Memory B cell (primary cell): ENCODE measurements around the gene DEDD2.
"Not testable (repeated sequence)": the region's sequence is repeated elsewhere in the genome, so short reads cannot be mapped to it uniquely, and the experiment has no call there.

ENCODE experiments used
- ATAC-seq: fragments of 150-1000 bp; cut with Tn5 transposase; 2 replicates; pipeline ENCODE4 v1.10.0; 2021; ENCODE audit warnings: low read depth, mild to moderate bottlenecking, moderate library complexity
- DNase-seq, 2 donors: peaks; one replicate each; pipeline ENCODE4 v3.0.0; 2022; ENCODE audit warnings: low spot score in 2 of 2
- H3K27ac Mint-ChIP-seq: one replicate; pipeline ENCODE4 v1.8.0; 2022; ENCODE audit warnings: mild to moderate bottlenecking, moderate library complexity, mixed read lengths
- H3K27me3 Mint-ChIP-seq: one replicate; pipeline ENCODE4 v1.8.0; 2022; ENCODE audit warnings: mixed read lengths
- H3K36me3 Mint-ChIP-seq: one replicate; pipeline ENCODE4 v1.8.0; 2022; ENCODE audit warnings: mild to moderate bottlenecking, mixed read lengths
- H3K4me1 Mint-ChIP-seq: one replicate; pipeline ENCODE4 v1.8.0; 2022; ENCODE audit warnings: mixed read lengths
- H3K4me3 Mint-ChIP-seq: one replicate; pipeline ENCODE4 v1.8.0; 2022; ENCODE audit warnings: mild to moderate bottlenecking, moderate library complexity, mixed read lengths
- H3K9me3 Mint-ChIP-seq: one replicate; pipeline ENCODE4 v1.8.0; 2022; ENCODE audit warnings: mixed read lengths

Gene DEDD2

DNA sequence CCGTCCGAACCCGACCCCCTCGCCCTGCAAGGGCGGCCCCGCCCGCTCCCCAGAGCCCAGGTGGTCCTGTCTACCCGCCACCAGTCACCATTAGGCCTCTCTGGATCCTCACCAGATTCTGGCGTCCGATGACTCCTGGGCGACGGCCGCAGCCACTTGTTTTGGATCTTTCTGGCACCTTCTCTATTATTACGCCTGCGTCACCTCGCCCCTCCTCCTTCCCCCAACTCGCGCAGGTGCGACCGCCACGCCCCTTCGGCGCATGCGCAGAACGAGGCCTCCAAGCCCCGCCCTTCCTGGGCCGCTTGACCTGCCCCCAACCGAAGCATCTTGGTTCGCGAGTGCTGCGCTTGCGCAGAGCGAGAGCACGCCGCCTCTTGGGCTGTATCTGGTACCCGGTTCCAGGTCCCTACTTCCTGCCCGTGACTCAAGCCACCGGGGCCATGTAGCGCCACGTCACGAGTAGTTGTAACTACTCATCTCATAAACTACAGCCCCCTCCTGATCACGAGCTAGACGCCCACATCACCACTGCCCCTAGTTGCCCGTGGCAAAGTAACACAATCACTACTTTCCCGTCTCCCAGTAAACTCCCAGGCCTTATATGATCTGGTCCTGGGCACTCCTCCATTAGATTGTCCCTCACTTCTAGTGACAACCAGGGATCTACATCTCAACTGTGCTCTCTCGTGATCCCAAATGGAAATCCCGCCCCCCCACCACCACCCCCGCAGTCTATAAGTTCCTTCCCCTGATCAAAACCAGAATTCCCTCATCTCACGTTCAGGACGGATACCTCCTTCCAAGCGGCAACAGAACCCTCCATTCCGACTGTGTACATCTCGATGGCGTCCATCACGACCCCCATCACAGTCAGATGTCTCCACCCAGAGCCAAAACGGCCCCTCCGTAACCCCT lies at the start of gene DEDD2:
Gene DEDD2 (minus strand): TSS at position 158 of the 918 bp plus-strand sequence. CDS start 670 bp downstream, outside the sequence.
- Mint-ChIP-seq H3K4me1 (peaks cover 55% of the 10 kb centered on the region), H3K36me3 (peaks cover 12% of the 10 kb centered on the region), H3K27ac (peak within 1 kb of the TSS; percentile 93), H3K27me3 (no peaks in the 10 kb centered on the region), H3K9me3 (no peaks in the 10 kb centered on the region), H3K4me3 (peak within 1 kb of the TSS; percentile 78)
- peak; percentile 99 to 100 for DNase-seq
- ATAC-seq = peak; percentile 77

DNA sequence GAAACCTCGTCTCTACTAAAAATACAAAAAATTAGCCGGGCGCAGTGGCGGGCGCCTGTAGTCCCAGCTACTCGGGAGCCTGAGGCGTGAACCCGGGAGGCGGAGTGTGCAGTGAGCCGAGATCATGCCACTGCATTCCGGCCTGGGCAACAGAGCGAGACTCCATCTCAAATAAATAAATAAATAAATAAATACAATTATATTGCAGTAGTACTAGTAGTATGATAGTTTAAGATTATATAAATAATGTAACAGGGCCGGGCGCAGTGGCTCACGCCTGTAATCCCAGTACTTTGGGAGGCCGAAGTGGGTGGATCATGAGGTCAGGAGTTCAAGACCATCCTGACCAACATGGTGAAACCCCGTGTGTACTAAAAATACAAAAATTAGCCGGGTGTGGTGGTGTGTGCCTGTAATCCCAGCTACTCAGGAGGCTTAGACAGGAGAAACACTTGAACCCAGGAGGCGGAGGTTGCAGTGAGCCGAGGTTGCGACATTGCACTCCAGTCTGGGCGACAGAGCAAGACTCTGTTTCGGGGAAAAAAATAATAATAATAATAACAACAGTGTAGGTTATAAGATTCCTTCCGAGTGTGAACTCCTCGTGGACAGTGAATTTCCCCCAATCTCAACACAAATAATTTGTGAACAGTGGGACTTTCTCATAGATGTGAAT lies 49.6 kb upstream of the DEDD2 start:
- H3K36me3 Mint-ChIP-seq, H3K4me3 Mint-ChIP-seq, H3K27me3 Mint-ChIP-seq, DNase-seq, H3K9me3 Mint-ChIP-seq, H3K27ac Mint-ChIP-seq, ATAC-seq: not testable (repeated sequence)
- H3K4me1 Mint-ChIP-seq = peaks cover 26% of the 10 kb centered on the region

- not testable (repeated sequence) for H3K36me3 Mint-ChIP-seq, H3K27ac Mint-ChIP-seq, DNase-seq, ATAC-seq, H3K27me3 Mint-ChIP-seq, H3K4me3 Mint-ChIP-seq, H3K9me3 Mint-ChIP-seq
- peaks cover 21% of the 10 kb centered on the region for H3K4me1 Mint-ChIP-seq
Measured at GRCh38 chr19:42266105-42266504, 48.6 kb upstream of the DEDD2 start.

DNA sequence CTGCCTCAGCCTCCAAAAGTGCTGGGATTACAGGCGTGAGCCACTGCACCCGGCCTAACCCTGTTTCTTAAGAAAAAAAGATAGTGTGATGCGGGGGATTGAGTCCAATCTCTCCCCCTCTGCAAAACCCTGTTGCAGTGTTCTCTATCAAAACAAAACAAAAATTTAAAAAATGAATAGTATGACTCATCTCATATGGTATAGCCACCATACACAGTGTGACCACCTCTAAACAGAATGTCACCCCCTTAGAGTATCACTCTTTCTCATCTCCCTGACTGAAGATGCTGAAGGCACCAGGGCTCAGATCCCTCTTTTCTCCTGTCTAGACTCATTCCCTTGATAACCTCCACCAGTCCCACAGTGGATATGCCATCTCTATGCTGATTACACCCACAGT lies 44.3 kb upstream of the DEDD2 start:
- H3K4me1 Mint-ChIP-seq = no peaks in the 10 kb centered on the region
- no peaks in the 10 kb centered on the region for H3K9me3 Mint-ChIP-seq
- no peak overlapping the region for H3K27ac Mint-ChIP-seq
- H3K27me3 Mint-ChIP-seq = no peaks in the 10 kb centered on the region
- ATAC-seq = no peak
- H3K36me3 Mint-ChIP-seq = peaks cover 1% of the 10 kb centered on the region
- no peak for DNase-seq
- no peak overlapping the region for H3K4me3 Mint-ChIP-seq

DNA sequence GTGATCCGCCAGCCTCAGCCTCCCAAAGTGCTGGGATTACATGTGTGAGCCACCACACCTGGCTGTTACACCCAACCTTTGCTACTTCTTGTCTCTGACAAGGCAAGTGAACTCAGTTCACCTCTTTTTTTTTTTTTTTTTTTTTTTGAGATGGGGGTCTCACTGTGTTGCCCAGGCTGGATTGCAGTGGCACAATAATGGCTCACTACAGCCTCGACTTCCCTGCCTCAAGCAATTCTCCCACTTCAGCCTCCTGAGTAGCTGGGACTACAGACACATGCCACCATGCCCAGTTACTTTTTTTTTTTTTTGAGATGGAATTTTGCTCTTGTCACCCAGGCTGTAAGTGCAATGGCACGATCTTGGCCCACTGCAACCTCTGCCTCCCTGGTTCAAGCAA lies 40.4 kb upstream of the DEDD2 start:
- ATAC-seq, H3K4me3 Mint-ChIP-seq, H3K36me3 Mint-ChIP-seq, DNase-seq, H3K9me3 Mint-ChIP-seq, H3K27ac Mint-ChIP-seq, H3K4me1 Mint-ChIP-seq, H3K27me3 Mint-ChIP-seq: not testable (repeated sequence)

DNA sequence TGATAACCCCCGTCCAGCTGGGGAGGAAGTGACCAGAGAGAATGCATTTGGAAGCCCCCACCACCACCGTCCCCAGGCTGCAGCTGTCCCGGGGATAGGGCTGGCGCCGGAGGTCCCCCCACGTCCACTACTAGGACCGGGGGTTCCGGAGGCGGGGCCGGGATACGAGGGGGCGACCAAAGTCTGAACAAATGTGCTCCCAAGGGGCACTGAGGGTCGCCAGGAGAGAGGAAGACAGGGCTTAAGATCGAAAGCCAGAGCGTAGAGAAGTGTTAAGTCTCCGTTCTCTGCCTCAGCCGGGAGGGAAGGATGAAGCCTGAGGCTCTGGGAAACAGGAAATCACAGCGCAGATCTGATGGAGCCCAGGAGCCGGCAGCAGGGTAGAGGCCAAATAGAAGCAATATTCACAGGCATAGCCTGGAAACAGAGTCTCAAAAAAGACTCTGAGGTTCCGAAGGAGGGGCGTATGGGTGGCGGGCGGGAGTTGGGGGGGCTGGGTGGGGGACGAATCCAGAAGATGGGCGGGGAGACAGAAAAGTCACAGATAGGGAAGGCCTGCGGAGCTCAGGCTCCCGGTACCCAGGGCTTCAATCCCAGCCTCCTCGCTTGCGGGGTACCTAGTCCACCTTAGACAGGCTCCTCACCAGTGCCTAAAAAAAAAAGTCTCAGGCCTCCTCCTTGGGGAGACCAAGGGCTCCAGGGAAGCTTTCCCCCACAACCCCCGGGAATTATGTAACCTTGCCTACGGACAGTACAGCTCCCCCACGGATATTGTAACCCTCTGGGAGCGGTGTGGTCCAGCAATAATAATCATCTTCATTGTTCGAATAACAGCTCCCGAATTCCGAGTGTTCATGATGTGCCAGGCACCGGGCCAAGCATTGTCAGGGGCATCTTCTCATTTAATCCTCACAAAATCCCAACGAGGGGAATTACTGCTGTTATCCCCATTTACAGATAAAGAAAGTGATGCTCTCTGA lies 38.6 kb upstream of the DEDD2 start:
- no peaks in the 10 kb centered on the region for H3K9me3 Mint-ChIP-seq
- ATAC-seq (no peak), DNase-seq (peak in 1 of 2 donors; percentile 37)
- H3K27me3 Mint-ChIP-seq = peaks cover 2% of the 10 kb centered on the region
- H3K4me1 Mint-ChIP-seq = peaks cover 17% of the 10 kb centered on the region
- H3K36me3 Mint-ChIP-seq = no peaks in the 10 kb centered on the region
- peak overlapping the region; percentile 65 for H3K4me3 Mint-ChIP-seq
- no peak overlapping the region for H3K27ac Mint-ChIP-seq

GRCh38 chr19:42254850-42255765 lies 37.6 kb upstream of the DEDD2 start, which contains the start of gene ERF:
Gene ERF, minus strand, starts transcription at chr19:42255128. Its CDS starts 129 bp downstream, at chr19:42254999.
- DNase-seq (peak; percentile 95 to 96), ATAC-seq (peak; percentile 85)
- H3K27me3 Mint-ChIP-seq = peaks cover 2% of the 10 kb centered on the region
- H3K9me3 Mint-ChIP-seq = no peaks in the 10 kb centered on the region
- H3K4me1 Mint-ChIP-seq = peaks cover 17% of the 10 kb centered on the region
- H3K36me3 Mint-ChIP-seq = no peaks in the 10 kb centered on the region
- H3K4me3 Mint-ChIP-seq = peak within 1 kb of the TSS; percentile 87
- H3K27ac Mint-ChIP-seq = peak within 1 kb of the TSS; percentile 74

GRCh38 chr19:42254089-42254849 lies 36.8 kb upstream of the DEDD2 start:
- peak; percentile 52 for ATAC-seq
- Mint-ChIP-seq H3K9me3 (no peaks in the 10 kb centered on the region), H3K36me3 (no peaks in the 10 kb centered on the region), H3K27me3 (peaks cover 2% of the 10 kb centered on the region), H3K27ac (peak overlapping the region; percentile 74), H3K4me1 (peaks cover 17% of the 10 kb centered on the region), H3K4me3 (peak overlapping the region; percentile 87)
- DNase-seq = peak; percentile 63 to 73

DNA sequence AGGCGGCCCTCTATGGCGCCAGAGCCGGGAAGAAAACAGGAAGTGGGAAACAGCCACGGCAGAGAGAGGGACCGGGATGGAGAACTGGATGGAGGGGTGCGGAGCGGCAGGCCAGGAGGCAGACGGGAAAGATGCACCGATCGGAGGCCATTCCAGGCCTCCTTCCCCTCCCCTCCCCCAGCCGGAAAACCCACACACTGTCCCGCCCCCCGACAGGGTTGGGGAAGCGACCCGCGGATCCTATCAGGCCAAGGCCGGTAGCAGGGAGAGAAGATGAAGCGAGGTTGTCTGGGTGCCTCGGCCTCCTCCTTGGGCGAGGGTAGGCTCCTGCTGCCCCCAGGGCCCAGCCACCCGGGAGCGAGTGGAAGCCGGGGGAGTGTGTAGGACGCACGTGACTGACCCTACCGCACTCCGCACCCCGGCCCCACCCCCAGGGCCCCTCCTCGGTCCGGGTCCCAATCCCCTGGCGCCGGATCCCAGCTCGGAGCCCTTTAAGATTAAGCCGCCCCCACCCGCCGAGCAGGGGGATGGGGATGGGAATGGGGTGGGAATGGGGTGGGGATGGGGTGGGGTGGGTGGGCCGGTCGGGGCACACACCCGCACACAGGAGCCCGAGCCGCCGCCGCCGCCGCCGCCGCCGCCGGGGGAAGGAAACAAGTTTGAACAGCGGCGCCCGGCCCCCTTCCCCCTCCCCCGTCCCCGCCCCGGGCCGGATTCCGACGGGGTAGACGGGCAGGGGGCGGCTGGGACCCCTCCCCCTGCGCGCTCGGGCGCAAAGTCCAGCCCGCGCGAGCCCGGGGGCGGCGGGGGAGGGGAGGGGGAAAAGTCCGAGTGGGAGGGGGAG lies 36.0 kb upstream of the DEDD2 start:
- DNase-seq (peak in 1 of 2 donors; percentile 67), ATAC-seq (peak; percentile 18)
- H3K4me1 Mint-ChIP-seq = peaks cover 17% of the 10 kb centered on the region
- H3K27me3 Mint-ChIP-seq = peaks cover 2% of the 10 kb centered on the region
- peak overlapping the region; percentile 76 for H3K27ac Mint-ChIP-seq
- peak overlapping the region; percentile 96 for H3K4me3 Mint-ChIP-seq
- no peaks in the 10 kb centered on the region for H3K9me3 Mint-ChIP-seq
- H3K36me3 Mint-ChIP-seq = no peaks in the 10 kb centered on the region

DNA sequence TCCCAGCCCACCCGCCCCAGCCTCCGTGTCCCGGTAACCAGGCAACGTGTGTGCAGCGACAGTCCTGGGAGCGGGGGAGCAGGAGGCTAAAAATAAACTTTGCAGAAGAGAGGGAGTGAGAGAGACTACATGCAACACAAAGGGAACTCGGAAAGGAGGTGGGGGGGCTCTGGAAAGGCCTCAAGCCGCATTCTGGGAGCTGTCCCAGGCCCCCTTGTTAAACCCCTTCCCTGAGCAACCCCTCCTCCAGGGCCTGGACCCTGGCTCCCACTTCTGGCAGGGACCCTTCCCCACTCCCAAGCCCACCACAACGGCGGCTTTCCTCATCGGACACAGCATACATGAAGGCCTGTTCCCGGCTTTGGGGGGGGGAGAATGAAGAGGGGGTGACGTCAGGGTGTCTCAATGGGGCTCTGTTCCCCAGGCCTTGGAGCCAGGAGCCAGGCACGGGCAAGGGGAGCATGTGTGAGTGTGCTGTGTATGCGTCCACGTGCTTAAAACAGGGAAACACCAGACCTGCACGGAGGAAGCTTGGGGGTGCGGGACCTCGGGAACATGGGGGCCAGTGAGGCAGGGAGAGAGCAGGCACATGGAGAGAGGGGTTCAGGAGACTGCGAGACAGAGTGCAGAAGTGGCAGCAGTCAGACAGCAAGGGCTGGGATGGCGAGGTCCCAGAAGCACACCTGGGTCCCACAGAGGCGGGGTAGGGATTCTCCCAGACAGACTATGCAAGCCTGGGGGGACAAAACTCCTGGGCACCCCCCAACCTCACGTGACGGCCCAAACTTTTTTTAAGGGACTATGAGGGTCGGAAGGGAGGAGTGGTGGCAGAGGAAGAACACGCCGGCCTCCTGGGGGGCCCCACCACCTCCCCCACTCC lies 35.1 kb upstream of the DEDD2 start:
- peaks cover 2% of the 10 kb centered on the region for H3K27me3 Mint-ChIP-seq
- DNase-seq (no peak), ATAC-seq (no peak)
- no peaks in the 10 kb centered on the region for H3K36me3 Mint-ChIP-seq
- no peaks in the 10 kb centered on the region for H3K9me3 Mint-ChIP-seq
- H3K4me3 Mint-ChIP-seq = peak overlapping the region; percentile 96
- peaks cover 17% of the 10 kb centered on the region for H3K4me1 Mint-ChIP-seq
- H3K27ac Mint-ChIP-seq = peak overlapping the region; percentile 76
